HG03565 (cell line): ENCODE results near the gene GFOD1.
"Not testable (repeated sequence)": the region's sequence is repeated elsewhere in the genome, so short reads cannot be mapped to it uniquely, and the experiment has no call there.

Experiments used
- ATAC-seq: cut with Tn5 transposase; IDR thresholded peaks from one replicate; pipeline ENCODE4 v1.9.1; 2021; ENCODE audit warnings: mild to moderate bottlenecking, moderate library complexity; ENCODE audit not compliant: unreplicated experiment

GFOD1 gene

GRCh38 chr6:13445005-13445743 is 42.2 kb downstream of the GFOD1 start:
- ATAC-seq = no peak

- no peak for ATAC-seq
Measured at GRCh38 chr6:13444604-13445003, 42.8 kb downstream of the GFOD1 start.

GRCh38 chr6:13443978-13444377 is 43.4 kb downstream of the GFOD1 start:
- ATAC-seq = not testable (repeated sequence)

GRCh38 chr6:13441778-13442177 is 45.6 kb downstream of the GFOD1 start:
- ATAC-seq = no peak

- no peak for ATAC-seq
Measured at GRCh38 chr6:13439644-13440043, 47.8 kb downstream of the GFOD1 start.

- no peak for ATAC-seq
Measured at GRCh38 chr6:13438126-13438525, 49.3 kb downstream of the GFOD1 start.

GRCh38 chr6:13437218-13437996 is 50.0 kb downstream of the GFOD1 start:
- ATAC-seq = no peak

- ATAC-seq = no peak
Measured at GRCh38 chr6:13436399-13437217, 50.8 kb downstream of the GFOD1 start.

- no peak for ATAC-seq
Measured at GRCh38 chr6:13435477-13436246, 51.7 kb downstream of the GFOD1 start.

GRCh38 chr6:13434777-13435176 is 52.6 kb downstream of the GFOD1 start:
- ATAC-seq = no peak

- ATAC-seq = not testable (repeated sequence)
Measured at GRCh38 chr6:13434135-13434775, 53.1 kb downstream of the GFOD1 start.

GRCh38 chr6:13433709-13434121 is 53.7 kb downstream of the GFOD1 start:
- ATAC-seq = no peak

- ATAC-seq = no peak
Measured at GRCh38 chr6:13432526-13433184, 54.7 kb downstream of the GFOD1 start.

GRCh38 chr6:13431861-13432465 is 55.4 kb downstream of the GFOD1 start:
- no peak for ATAC-seq

- ATAC-seq = no peak
Measured at GRCh38 chr6:13431059-13431656, 56.2 kb downstream of the GFOD1 start.

GRCh38 chr6:13429406-13429753 is 58.0 kb downstream of the GFOD1 start:
- no peak for ATAC-seq

GRCh38 chr6:13428583-13429405 is 58.6 kb downstream of the GFOD1 start:
- peak; percentile 5 for ATAC-seq
